ENCODE measurements around the gene STYXL2. TPM values are rescaled to one million over a fixed set of nuclear protein-coding genes. Genes with fewer than 3 reads are reported as not detected.
A peak's percentile ranks its signal among the peaks of the same experiment; 100 is the strongest.

The STYXL2 gene
- total and polyA plus RNA-seq, 2 of the 8 experiments (the other 6 are each of a cell fraction or from before 2014, with no cell fraction given) = 0.09 to 0.22 TPM

- TF ChIP-seq ATF2 (IDR thresholded peaks at IDR 0.05; ENCODE audit: low read length) (0 out of 2 replicates have a peak, but pooled peaks have one; percentile 25), CTCF (IDR thresholded peaks at IDR 0.05; ENCODE audit: control extremely low read depth in 1 of 3, insufficient read depth in 1 of 3, low read depth in 1 of 3, low read length in 3 of 3) (peak; percentile 84 to 94 (median 93)), KDM5A (IDR thresholded peaks at IDR 0.05; ENCODE audit: low read length) (0 out of 2 replicates have a peak, but pooled peaks have one; percentile 28), ASH2L (IDR thresholded peaks at IDR 0.05; ENCODE audit: low read length) (peak; percentile 61), YY1 (IDR thresholded peaks at IDR 0.05; ENCODE audit: low read depth, low read length) (0 out of 2 replicates have a peak, but pooled peaks have one; percentile 34), RAD21 (IDR thresholded peaks at IDR 0.05 in 1 of 2, conservative IDR thresholded peaks at IDR 0.05 in 1 of 2; ENCODE audit: low read depth in 2 of 2, low read length in 2 of 2) (peak; percentile 97 to 100), CHD2 (IDR thresholded peaks at IDR 0.05; ENCODE audit: low read length) (no peak)
Observed at GRCh38 chr1:167066333-167067122, 27.3 kb upstream of the STYXL2 start (continued).
